Measurements from ENCODE around the gene AOAH.
"Not testable (repeated sequence)": the region's sequence is repeated elsewhere in the genome, so short reads cannot be mapped to it uniquely, and the experiment has no call there.

AOAH gene

DNA sequence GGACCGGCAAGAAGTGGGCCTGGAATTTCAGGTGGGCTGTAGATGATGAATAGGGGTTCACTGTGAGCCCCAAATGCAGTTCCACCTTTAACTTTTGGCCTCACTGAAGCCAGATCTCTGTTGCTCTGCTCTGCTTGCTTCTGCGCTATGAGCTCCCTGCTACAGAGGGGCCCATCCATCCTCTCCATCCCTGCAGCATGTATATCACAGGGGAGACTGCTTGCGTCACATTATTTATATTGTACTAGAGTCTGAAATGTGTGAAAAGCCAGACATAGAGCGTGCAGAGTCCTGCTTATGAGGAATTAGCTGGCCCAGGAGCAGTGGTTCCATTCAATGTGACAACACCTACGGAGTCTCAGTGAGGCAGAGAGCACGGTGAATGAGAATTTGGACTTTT is 69.9 kb downstream of the AOAH start:
- DNase-seq = no peak

DNA sequence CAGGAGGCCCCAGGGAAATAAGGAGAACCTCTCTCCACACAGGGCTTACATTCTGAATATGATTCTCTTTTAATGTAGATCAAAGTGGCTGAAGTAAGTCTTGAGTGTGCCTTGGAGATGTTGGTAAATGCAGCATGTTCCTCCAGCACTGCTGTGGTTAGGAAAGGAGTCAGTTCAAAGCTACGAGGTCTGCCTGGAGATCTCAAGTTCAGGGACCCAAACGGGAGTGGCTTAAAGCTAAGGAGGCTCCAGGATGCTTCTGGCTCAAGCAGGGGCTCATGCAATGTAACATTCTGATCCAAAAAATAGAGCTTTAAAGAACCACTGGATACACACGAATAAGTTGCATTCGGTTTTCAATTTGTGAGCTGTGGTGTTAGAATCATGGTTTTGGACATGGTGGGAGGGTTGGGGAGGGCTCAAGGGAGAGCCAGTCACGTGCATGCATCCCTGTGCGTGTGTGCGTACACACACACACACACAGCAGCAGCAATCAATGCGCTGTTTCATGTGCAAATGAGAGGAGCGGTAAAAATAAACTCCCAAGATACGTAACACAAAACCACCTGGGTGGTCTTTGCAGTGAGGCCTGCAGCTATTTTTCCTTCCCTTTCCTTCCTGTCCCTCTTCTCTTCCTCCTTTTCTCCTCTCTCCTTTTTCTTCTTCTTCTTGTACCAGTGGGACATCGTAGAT is 70.5 kb downstream of the AOAH start:
- DNase-seq = no peak

DNA sequence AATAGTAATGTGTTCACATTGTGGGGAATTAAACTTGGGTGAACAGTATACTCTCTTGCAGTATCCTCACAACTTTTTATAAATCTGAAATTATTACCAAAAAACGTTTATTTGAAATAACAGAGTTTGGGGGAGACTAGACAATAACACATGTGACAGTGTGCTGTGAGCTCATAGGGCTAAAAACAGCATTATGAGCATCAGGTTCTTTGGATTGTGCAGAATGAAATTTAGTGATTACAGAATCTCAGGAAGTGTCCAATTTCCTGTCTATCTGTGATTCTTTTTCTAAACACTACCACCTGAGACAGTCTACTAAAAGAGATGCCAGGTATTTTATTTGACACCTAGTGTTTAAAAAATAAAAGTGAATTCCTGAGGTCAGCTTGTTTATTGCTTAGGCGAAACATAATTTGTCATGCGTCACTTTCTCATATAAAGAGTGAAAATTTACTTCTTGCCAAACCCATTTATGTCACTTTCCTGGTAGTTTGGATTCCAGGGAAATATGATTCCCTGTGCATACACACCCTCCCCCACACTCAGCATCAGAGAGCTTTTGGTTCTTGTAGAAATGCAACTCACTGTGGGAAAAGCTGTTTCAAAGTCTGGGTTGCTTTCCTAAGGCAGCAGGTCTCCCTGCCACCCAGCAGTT is 71.2 kb downstream of the AOAH start:
- DNase-seq = no peak

DNA sequence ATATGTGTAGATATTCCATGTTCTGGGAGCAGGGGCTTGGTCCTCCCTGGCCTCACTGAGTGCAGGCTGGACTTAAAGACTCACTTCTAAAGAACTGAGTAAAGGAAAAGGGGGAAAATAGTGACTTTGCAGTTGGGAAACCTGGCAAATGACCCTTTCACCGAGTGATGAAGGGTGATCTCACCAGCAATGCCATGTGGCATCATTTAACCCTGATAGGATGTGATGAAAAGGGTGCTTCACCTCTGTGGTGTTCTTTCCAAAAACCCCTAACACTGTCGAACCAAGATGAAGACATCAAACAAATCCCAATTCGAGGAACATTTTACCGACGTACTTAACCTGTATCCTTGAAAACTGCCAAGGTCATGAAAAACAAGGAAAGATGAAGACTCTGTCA is 71.9 kb downstream of the AOAH start:
- no peak for DNase-seq

DNA sequence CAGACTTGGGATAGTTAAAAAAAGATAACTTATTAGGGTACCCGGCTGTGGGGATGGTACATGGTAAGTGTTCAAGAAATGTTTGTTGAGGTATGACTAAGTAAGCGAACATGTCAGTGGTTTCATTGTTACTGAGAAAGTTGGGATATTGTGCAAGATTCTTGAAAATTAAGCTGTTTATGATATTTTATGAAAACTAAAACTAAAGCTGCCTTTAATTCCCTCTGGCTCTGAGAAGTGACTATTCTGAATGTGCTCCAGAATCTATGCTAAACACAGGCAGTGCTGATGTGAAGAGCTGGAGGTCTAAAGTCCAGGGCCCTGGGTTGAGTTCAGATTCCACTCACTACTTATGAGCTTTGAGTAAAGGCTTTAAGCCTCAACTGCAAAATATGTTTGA is 72.9 kb downstream of the AOAH start:
- DNase-seq = no peak

DNA sequence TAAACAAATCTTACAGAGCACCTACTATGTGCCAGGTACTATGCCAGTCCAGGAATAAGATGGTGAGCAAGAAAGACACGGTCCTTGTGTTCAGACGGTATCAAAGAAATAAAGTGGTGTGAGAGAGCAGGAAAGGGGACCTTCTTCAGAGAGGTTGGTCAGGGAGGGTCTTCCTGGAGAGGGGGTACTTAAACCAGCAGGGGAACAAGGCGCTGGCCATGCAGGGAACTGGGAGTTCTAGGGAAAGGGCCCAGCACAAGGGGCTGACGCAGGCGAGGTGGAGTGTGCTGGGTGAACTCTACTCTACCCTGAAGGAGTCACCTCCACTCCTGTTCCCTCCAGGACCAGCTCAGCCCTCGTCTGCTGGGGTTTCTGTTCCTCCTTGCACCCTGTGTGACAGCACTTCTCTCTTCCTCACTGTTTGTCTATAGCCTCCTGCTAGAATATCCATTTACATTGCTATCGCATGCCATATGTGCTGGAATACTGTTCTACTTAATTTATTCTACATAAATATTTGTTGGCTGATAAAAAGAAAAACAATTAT is 73.5 kb downstream of the AOAH start:
- no peak for DNase-seq

- DNase-seq = no peak
These were observed 74.0 kb downstream of the AOAH start for GRCh38 chr7:36650320-36650719.

GRCh38 chr7:36649319-36649718 is 75.0 kb downstream of the AOAH start:
- DNase-seq = not testable (repeated sequence)

DNA sequence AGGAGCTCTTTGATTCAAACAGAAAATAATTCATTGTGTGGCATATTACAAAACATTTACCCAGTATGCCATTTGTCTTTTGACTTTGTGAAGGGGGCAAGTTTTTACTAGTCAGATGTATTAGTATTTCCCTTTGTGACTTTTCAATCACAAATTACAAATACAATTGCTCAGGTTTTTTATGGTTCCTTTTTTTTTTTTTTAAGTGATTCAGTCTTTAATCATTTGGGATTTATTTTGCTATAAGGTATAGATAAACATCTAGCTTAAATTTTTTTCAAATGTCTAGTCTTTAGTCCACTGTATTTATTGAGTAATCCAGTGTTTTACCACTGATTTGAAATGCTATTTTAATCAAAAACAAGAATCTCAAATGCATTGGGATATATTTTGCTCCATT is 75.9 kb downstream of the AOAH start:
- DNase-seq = no peak

- DNase-seq = no peak
These were observed 79.5 kb downstream of the AOAH start for GRCh38 chr7:36644625-36645422.

DNA sequence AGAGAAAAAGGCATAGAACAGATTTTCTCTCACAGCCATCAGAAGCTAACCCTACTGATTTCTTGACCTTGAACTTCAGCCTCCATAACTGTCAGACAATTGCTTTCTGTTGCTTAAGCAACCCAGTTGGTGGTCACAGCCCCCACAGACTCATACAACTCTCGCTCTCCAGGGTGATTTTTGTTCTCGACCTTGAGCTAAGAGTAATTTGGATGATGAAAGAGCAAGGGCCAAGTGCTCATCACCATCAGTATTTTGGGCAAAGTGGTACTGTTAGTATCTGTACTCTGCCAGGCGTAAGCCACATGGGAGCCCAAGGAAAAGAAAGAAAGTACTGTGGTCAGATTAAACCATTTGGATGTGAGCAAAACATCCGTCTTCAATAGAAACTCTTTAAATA is 81.9 kb downstream of the AOAH start:
- no peak for DNase-seq

- no peak for DNase-seq
These were observed 82.3 kb downstream of the AOAH start for GRCh38 chr7:36642010-36642409.

GRCh38 chr7:36640682-36641081 is 83.6 kb downstream of the AOAH start:
- DNase-seq = no peak

DNA sequence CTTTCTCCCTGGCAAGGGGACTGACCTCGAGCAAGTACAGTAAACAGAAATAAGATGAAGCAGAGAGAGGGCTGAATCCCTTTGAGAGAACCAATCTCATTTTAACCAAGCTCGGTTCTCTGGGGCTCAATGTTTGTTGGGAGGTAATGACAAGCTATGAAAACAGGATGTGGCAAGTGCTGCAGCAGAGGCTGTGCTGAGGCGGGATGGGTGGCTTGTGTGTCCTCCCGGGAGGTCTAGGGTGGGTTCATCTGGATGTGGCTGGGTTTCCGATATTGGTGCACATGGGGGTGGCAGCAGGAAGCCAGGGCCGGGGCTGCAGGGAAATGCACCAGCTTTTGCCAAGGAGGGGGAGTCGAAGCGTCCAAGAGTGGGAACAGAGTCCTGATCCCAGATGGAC is 84.5 kb downstream of the AOAH start:
- peak; percentile 55 for DNase-seq

DNA sequence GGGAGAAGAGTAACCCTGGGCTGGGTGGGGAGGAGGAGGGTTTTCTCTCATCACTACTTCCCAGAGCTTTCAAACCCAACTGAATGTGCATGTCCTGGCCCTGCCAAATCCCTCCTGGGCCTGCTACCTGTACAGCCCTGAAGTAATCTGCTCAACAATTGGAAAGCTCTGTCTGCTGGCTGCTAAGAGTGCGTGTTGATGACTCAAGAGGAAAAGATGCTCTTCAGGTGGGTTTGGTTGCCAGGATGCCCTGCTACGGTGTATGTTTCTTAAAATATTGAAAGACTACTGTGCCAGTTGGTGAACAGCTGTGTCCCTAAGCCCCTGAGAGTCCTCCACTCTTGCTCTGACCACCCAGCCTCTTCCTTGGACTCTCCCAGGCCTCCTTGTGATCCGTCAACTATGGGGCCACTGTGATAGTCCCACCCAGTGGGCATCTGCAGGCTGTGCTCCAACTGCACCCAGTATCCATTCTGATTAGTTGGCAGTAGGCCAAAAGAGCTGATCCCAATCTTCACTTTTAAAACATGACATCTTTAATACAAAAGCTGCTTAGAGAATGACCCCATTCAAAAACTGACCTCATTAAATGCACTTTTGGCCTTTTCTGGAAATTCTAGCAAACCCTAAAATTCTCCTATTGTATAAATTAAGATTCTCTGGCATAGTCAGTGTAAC is 85.6 kb downstream of the AOAH start:
- DNase-seq = no peak

DNA sequence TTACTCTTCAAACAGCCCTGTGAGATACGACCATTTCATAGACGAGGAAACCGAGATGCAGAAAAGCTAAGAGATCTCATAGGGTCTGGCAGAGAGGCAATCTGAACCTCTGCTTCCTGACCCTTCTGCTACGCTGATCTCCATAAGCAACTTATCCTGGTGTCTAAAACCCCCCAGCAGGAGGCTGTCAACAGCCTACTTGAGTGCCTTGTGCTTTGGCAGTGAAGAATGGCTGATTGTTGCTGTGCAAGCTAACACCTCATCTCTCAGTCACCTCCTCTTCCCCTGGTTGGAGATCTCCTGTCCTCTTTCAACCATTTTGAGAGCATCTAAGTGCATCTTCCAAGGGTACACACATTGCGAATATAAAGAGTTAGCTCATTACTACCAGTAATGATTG is 86.2 kb downstream of the AOAH start:
- no peak for DNase-seq

- no peak for DNase-seq
These were observed 86.9 kb downstream of the AOAH start for GRCh38 chr7:36637417-36637816.

DNA sequence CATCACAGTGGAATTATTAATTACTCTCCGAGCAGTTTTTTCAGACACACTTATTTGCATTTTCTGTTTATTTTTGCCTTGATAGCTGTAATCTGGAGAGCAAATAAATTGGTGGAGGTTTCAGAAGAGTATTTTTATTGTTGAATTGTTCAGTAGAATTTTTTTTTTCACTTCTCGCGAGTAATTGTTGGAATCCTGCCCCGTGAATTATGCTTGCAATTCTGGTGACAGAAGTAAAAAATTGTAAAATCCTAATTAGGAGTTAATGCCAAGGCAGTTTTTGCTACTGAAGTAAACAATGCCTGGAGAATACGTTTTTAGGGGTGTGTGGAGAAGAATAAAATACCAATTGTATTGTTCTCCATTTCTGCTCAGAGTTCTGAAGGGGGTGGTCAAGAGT is 88.2 kb downstream of the AOAH start:
- no peak for DNase-seq

DNA sequence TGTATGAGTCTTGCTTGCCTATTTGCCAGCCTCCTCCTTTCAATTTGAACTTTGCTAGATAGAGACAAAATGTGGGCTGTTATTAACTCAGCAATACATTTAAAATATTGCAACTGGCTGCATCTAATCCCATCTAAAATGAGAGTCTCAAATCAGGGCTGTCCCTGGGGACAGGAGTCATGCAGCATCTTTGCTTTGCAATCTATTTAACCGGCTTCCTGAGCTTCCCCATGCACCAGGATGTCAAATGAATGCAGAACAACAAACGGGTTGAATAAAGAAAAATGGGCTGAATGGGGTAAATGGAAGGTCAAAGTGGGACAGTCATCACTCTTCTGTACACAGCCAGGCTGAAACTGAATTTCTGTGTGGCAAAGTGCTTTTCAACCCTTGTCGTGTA is 89.2 kb downstream of the AOAH start:
- DNase-seq = no peak

DNA sequence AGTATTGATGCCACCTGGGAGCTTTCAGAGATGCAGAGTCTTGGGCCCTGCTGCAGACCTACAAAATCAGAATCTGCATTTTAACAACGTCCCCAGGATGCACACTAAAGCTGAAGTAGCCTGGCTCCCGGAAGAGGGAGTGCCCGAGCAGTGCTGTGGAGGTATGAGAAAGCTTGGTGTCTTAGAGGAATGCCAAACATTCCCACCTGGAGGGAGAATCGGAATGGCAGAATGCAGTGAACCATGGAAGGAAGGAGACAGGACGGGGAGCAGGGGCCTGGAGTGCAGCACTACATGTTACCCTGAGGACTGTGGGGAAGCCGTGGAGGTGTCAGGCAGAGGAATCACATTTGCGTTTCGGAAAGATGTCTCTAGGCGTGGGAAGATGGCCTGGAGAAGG is 90.9 kb downstream of the AOAH start:
- no peak for DNase-seq

- no peak for DNase-seq
These were observed 94.1 kb downstream of the AOAH start for GRCh38 chr7:36630112-36630650.

DNA sequence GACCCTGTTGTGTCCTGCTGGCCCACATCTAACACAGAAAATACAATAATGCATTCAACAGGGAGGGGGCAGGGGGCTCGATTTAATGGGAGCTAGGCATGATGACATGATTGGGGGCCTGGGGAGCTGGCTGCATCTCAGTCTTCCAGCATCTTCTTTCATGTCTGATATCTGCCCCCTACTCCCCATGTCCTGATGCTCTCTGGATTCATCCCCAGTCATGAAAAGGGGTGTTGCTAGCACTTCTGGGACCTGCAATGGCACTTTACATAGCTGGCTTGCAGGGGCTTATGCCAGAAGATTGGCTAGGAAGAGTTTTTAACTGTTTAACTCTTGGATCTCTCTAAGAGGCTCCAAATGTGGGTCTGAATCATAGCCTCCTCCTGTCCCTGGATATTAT is 94.9 kb downstream of the AOAH start:
- no peak for DNase-seq

DNA sequence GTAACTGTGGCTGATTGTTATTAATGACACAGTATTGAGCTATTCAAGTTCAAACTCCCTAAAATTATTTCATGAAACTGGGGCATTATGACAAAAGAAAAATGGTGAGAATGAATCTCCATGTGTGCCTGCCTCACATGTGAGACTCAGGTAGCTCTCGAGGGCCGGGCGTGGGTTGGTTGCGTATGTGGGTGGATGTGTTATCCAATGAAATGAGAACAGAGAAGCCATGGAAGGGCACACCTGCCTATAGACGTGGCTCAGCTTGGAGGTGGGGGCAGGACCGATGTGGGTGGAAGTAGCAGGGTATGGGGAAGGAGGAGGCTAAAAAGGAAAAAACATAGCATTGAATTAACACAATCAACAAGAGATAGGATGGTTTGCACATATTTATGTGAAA is 96.5 kb downstream of the AOAH start:
- no peak for DNase-seq
